Liver (tissue), 9 donors: ENCODE measurements around the gene TK1. TPM values are rescaled to one million over a fixed set of nuclear protein-coding genes. Genes with fewer than 3 reads are reported as not detected.

Experiments used
- DNase-seq: peaks from one replicate; pipeline ENCODE4 v3.0.0-alpha.2; 2017; ENCODE audit warnings: low spot score
- H3K27ac ChIP-seq, 2 donors: one replicate each; pipeline ENCODE4 v1.7.0; 2013; ENCODE audit warnings: inconsistent platforms in 2 of 2, low read length in 2 of 2, control low read depth in 1 of 2, low read depth in 1 of 2, mild to moderate bottlenecking in 1 of 2
- H3K27me3 ChIP-seq, 4 donors: one replicate each; pipeline versions ENCODE4 v1.6.1 to v1.7.0; 2013; ENCODE audit warnings: low read length in 3 of 4, inconsistent platforms in 1 of 4, mild to moderate bottlenecking in 1 of 4, moderate library complexity in 1 of 4; ENCODE audit not compliant: control insufficient read depth in 4 of 4, insufficient read depth in 4 of 4
- H3K36me3 ChIP-seq, 4 donors: one replicate each; pipeline versions ENCODE4 v1.6.1 to v1.7.0; 2013; ENCODE audit warnings: low read length in 3 of 4, mild to moderate bottlenecking in 3 of 4, low read depth in 1 of 4, moderate library complexity in 1 of 4; ENCODE audit not compliant: control insufficient read depth in 4 of 4, insufficient read depth in 3 of 4
- H3K4me1 ChIP-seq, 4 donors: one replicate each; pipeline versions ENCODE4 v1.6.1 to v1.7.0; 2013; ENCODE audit warnings: low read length in 3 of 4, mild to moderate bottlenecking in 3 of 4, moderate library complexity in 1 of 4; ENCODE audit not compliant: control insufficient read depth in 4 of 4, insufficient read depth in 4 of 4
- H3K4me3 ChIP-seq, 3 donors: one replicate each; pipeline versions ENCODE4 v1.6.1 to v1.7.0; 2013; ENCODE audit warnings: low read length in 3 of 3, control low read depth in 1 of 3, low read depth in 1 of 3, mild to moderate bottlenecking in 1 of 3
- H3K9ac ChIP-seq, 2 donors: one replicate each; pipeline ENCODE4 v1.7.0; 2013; ENCODE audit warnings: low read length in 2 of 2, mild to moderate bottlenecking in 2 of 2, moderate library complexity in 2 of 2, control low read depth in 1 of 2, low read depth in 1 of 2
- H3K9me3 ChIP-seq, 4 donors: one replicate each; pipeline versions ENCODE4 v1.6.1 to v1.7.0; 2013; ENCODE audit warnings: low read length in 3 of 4; ENCODE audit not compliant: control insufficient read depth in 4 of 4
- CTCF ChIP-seq: fragments of 150-350 bp; IDR thresholded peaks from 2 replicates; pipeline ENCODE4 v1.5.1; 2017; ENCODE audit warnings: improper control_type of control experiment, low read depth, low read length; ENCODE audit not compliant: missing input control
- EGR1 ChIP-seq, 2 donors: IDR thresholded peaks; 2 replicates each; pipeline ENCODE4 v1.6.1; 2016 to 2018; ENCODE audit warnings: antibody characterized with exemption in 2 of 2, low read depth in 2 of 2
- FOXA1 ChIP-seq: IDR thresholded peaks from 2 replicates; pipeline ENCODE4 v1.6.1; 2016; ENCODE audit warnings: antibody characterized with exemption
- FOXA2 ChIP-seq: IDR thresholded peaks from 2 replicates; pipeline ENCODE4 v1.6.1; 2016; ENCODE audit warnings: antibody characterized with exemption
- GABPA ChIP-seq, 2 donors: IDR thresholded peaks in 1 of 2; conservative IDR thresholded peaks in 1 of 2; 2 replicates each; pipeline ENCODE4 v1.6.1; 2016; ENCODE audit warnings: antibody characterized with exemption in 2 of 2, mild to moderate bottlenecking in 1 of 2, moderate library complexity in 1 of 2
- HNF4A ChIP-seq, 2 donors: conservative IDR thresholded peaks; 2 replicates each; pipeline ENCODE4 v1.6.1; 2016; ENCODE audit warnings: antibody characterized with exemption in 2 of 2, mild to moderate bottlenecking in 2 of 2
- HNF4G ChIP-seq: IDR thresholded peaks from 2 replicates; pipeline ENCODE4 v1.6.1; 2016; ENCODE audit warnings: antibody characterized with exemption
- JUND ChIP-seq, 2 donors: IDR thresholded peaks; 2 replicates each; pipeline ENCODE4 v1.6.1; 2016; ENCODE audit warnings: antibody characterized with exemption in 2 of 2
- NR2F2 ChIP-seq: IDR thresholded peaks from 2 replicates; pipeline ENCODE4 v1.6.1; 2016; ENCODE audit warnings: antibody characterized with exemption
- RAD21 ChIP-seq, 2 donors: IDR thresholded peaks; 2 replicates each; pipeline ENCODE4 v1.6.1; 2016; ENCODE audit warnings: antibody characterized with exemption in 2 of 2, mild to moderate bottlenecking in 2 of 2
- RXRA ChIP-seq, 2 donors: IDR thresholded peaks; 2 replicates each; pipeline ENCODE4 v1.6.1; 2017 to 2018; ENCODE audit warnings: antibody characterized with exemption in 2 of 2, mild to moderate bottlenecking in 1 of 2
- SP1 ChIP-seq: IDR thresholded peaks from 2 replicates; pipeline ENCODE4 v1.6.1; 2018; ENCODE audit warnings: antibody characterized with exemption, mild to moderate bottlenecking
- TAF1 ChIP-seq: conservative IDR thresholded peaks from 2 replicates; pipeline ENCODE4 v1.6.1; 2016; ENCODE audit warnings: antibody characterized with exemption, mild to moderate bottlenecking
- YY1 ChIP-seq: IDR thresholded peaks from 2 replicates; pipeline ENCODE4 v1.6.1; 2016; ENCODE audit warnings: antibody characterized with exemption, mild to moderate bottlenecking
- WGBS: extraction: QIAGEN DNeasy Blood & Tissue Kit; methylation state at CpG from one replicate; pipeline ENCODE4 v1.1.7; 2013; 5-methylcytosine and 5-hydroxymethylcytosine counted together
- polyA plus RNA-seq, 2 donors: library from polyadenylated mRNA; stranded (reverse) in 1 of 2; unstranded in 1 of 2; fragments of 200-250 nt in 1 of 2; fragments of >200 nt in 1 of 2; fragmentation: Nextera tagmentation in 1 of 2; extraction: Ambion mirVana in 1 of 2; gene quantifications; one replicate each; pipeline versions ENCODE4 v1.2.1 to v1.2.3, GENCODE V29; 2013 to 2015
- total RNA-seq, 2 donors: library from RNA; depleted of rRNA; stranded (reverse); fragments of >200 nt; gene quantifications; one replicate each; pipeline ENCODE4 v1.2.3, GENCODE V29; 2014
- TF ChIP-seq, protein P1 (sequence below): IDR thresholded peaks from 2 replicates; pipeline ENCODE4 v1.6.1; 2016; ENCODE audit warnings: antibody characterized with exemption
- TF ChIP-seq, protein P2 (sequence below): IDR thresholded peaks from 2 replicates; pipeline ENCODE4 v1.6.1; 2016; ENCODE audit warnings: antibody characterized with exemption
- TF ChIP-seq, protein P3 (sequence below): IDR thresholded peaks from 2 replicates; pipeline ENCODE4 v1.6.1; 2016; ENCODE audit warnings: antibody characterized with exemption, mild to moderate bottlenecking
- donor health status: healthy.
- donor health status: healthy.
- donor health status: healthy.
- donor health status: healthy.
- donor health status: healthy.

TK1 gene
- total and polyA plus RNA-seq, 4 donors = 0.84 to 97.6 (median 10.1) TPM

DNA sequence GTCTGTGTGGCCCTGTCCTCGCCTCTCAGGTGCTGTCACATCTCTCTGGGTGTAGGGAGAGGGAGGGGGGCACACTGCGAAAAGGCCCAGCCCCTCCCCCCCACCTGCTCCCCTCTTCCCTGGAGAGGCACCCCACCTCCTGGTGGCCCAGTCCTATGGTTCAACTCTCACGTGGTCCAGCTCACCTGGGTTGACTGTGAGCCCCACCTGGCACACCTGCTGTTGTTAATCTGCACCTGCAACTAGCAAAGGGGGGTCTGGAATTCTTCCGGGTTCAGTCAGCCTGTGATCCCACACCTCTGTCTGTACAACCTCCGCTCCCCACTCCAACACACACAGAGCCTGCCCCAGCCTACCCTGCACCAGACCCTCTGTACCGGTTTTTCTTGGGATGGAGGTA lies 20.4 kb downstream of the TK1 start:
- peaks cover 7 to 14% (median 13%) of the 10 kb centered on the region in 4 donors for H3K4me1 ChIP-seq
- WGBS = 81% methylated on average over 6 of the region's 6 CpGs
- no peak overlapping the region for H3K27ac ChIP-seq
- no peak for TF ChIP-seq CTCF
- DNase-seq = no peak
- H3K4me3 ChIP-seq = no peak overlapping the region
- no peaks in the 10 kb centered on the region for H3K27me3 ChIP-seq
- no peaks in the 10 kb centered on the region for H3K9me3 ChIP-seq
- H3K9ac ChIP-seq = no peak overlapping the region
- peaks cover 0 to 9% (median 2%) of the 10 kb centered on the region in 4 donors for H3K36me3 ChIP-seq

DNA sequence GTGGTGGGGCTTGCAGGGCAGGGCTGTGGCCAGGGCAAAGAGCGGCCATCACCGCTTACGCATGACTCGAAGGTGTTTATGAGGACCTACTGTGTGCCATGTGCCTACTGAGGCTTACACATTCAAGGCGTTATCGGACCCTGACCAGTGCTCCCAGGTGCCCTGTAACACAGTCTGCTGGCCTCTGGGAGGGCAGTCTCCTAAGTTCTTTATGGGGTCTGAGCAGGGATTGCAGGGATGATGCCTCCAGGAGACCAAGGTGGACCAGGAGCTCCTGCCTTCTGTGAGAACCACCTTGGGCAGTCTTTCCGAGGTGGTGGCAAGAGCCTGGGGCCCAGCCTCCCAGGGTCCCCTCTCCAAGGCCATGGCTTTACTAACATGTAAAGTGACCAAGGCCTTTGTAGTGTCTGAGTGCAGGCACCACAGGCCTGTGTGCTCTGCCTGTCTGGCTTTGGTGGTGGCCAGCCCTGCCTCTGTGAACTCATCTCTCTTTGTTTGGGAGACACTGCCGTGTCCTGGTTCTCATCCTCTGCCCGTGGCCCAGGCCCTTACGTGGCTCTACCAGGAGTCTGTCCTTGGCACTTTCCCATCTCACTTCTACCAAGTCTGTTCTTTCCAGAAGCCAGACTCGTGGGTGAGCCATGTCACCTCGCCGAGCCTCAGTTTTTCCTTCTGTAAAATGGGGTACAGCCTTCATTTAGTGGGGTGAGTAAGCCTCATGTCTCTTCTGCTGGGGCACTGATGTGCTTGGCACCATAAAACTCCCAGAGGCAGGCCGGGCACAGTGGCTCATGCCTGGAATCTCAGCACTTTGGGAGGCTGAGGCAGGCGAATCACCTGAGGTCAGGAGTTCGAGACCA lies 21.9 kb downstream of the TK1 start:
- Histone ChIP-seq H3K27ac (no peak overlapping the region), H3K4me3 (no peak overlapping the region), H3K36me3 (no peaks in the 10 kb centered on the region), H3K9me3 (no peaks in the 10 kb centered on the region), H3K4me1 (peaks cover 7 to 13% (median 12%) of the 10 kb centered on the region in 4 donors), H3K9ac (no peak overlapping the region), H3K27me3 (no peaks in the 10 kb centered on the region)
- WGBS = 90% methylated on average over 16 of the region's 16 CpGs
- no peak for DNase-seq
- TF ChIP-seq JUND (IDR thresholded peaks at IDR 0.05) (no peak), TAF1 (no peak), CTCF (no peak), HNF4G (no peak), FOXA2 (no peak), FOXA1 (no peak), NR2F2 (no peak), GABPA (IDR thresholded peaks at IDR 0.05 in 1 of 2, conservative IDR thresholded peaks at IDR 0.05 in 1 of 2) (no peak), EGR1 (IDR thresholded peaks at IDR 0.05; ENCODE audit: low read depth in 2 of 2) (no peak), RXRA (IDR thresholded peaks at IDR 0.05) (no peak), RAD21 (IDR thresholded peaks at IDR 0.05) (no peak), YY1 (no peak), HNF4A (conservative IDR thresholded peaks at IDR 0.05) (no peak), SP1 (no peak)
- TF ChIP-seq, protein P1, sequence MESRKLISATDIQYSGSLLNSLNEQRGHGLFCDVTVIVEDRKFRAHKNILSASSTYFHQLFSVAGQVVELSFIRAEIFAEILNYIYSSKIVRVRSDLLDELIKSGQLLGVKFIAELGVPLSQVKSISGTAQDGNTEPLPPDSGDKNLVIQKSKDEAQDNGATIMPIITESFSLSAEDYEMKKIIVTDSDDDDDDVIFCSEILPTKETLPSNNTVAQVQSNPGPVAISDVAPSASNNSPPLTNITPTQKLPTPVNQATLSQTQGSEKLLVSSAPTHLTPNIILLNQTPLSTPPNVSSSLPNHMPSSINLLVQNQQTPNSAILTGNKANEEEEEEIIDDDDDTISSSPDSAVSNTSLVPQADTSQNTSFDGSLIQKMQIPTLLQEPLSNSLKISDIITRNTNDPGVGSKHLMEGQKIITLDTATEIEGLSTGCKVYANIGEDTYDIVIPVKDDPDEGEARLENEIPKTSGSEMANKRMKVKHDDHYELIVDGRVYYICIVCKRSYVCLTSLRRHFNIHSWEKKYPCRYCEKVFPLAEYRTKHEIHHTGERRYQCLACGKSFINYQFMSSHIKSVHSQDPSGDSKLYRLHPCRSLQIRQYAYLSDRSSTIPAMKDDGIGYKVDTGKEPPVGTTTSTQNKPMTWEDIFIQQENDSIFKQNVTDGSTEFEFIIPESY = no peak
- TF ChIP-seq, protein P2, sequence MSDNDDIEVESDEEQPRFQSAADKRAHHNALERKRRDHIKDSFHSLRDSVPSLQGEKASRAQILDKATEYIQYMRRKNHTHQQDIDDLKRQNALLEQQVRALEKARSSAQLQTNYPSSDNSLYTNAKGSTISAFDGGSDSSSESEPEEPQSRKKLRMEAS = no peak
- TF ChIP-seq, protein P3, sequence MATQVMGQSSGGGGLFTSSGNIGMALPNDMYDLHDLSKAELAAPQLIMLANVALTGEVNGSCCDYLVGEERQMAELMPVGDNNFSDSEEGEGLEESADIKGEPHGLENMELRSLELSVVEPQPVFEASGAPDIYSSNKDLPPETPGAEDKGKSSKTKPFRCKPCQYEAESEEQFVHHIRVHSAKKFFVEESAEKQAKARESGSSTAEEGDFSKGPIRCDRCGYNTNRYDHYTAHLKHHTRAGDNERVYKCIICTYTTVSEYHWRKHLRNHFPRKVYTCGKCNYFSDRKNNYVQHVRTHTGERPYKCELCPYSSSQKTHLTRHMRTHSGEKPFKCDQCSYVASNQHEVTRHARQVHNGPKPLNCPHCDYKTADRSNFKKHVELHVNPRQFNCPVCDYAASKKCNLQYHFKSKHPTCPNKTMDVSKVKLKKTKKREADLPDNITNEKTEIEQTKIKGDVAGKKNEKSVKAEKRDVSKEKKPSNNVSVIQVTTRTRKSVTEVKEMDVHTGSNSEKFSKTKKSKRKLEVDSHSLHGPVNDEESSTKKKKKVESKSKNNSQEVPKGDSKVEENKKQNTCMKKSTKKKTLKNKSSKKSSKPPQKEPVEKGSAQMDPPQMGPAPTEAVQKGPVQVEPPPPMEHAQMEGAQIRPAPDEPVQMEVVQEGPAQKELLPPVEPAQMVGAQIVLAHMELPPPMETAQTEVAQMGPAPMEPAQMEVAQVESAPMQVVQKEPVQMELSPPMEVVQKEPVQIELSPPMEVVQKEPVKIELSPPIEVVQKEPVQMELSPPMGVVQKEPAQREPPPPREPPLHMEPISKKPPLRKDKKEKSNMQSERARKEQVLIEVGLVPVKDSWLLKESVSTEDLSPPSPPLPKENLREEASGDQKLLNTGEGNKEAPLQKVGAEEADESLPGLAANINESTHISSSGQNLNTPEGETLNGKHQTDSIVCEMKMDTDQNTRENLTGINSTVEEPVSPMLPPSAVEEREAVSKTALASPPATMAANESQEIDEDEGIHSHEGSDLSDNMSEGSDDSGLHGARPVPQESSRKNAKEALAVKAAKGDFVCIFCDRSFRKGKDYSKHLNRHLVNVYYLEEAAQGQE = no peak
